Loucy (cell line): ENCODE results near the gene RTRAF.

Source experiments
- H2AFZ ChIP-seq: fragments of 200-600 bp; sonication (generic); 2 replicates; pipeline ENCODE4 v1.6.0; 2016; ENCODE audit warnings: antibody characterized with exemption, mild to moderate bottlenecking, low read length, moderate library complexity
- H3F3A ChIP-seq: fragments of 200-600 bp; 2 replicates; pipeline ENCODE4 v1.6.0; 2016; ENCODE audit warnings: antibody characterized with exemption, low read depth, mild to moderate bottlenecking
- H3K27me3 ChIP-seq: fragments of 200-600 bp; sonication (generic); 2 replicates; pipeline ENCODE4 v1.6.1; 2014; ENCODE audit warnings: low read length, mild to moderate bottlenecking; ENCODE audit not compliant: insufficient read depth, poor library complexity, severe bottlenecking
- H3K36me3 ChIP-seq: fragments of 200-600 bp; sonication (generic); 2 replicates; pipeline ENCODE4 v1.6.1; 2016; ENCODE audit warnings: low read length; ENCODE audit not compliant: insufficient read depth
- H3K4me1 ChIP-seq: fragments of 200-600 bp; sonication (generic); 2 replicates; pipeline ENCODE4 v1.5.1; 2014; ENCODE audit warnings: low read length, mild to moderate bottlenecking; ENCODE audit not compliant: insufficient read depth, poor library complexity, severe bottlenecking
- H3K4me2 ChIP-seq: fragments of 200-600 bp; sonication (generic); 2 replicates; pipeline ENCODE4 v1.6.0; 2014; ENCODE audit warnings: antibody characterized with exemption, low read length, low read depth, mild to moderate bottlenecking; ENCODE audit not compliant: poor library complexity, severe bottlenecking
- H3K4me3 ChIP-seq: fragments of 200-600 bp; sonication (generic); 2 replicates; pipeline ENCODE4 v1.5.1; 2014; ENCODE audit warnings: low read length, mild to moderate bottlenecking, mixed read lengths; ENCODE audit not compliant: poor library complexity, severe bottlenecking
- H3K79me2 ChIP-seq: fragments of 200-600 bp; sonication (generic); 2 replicates; pipeline ENCODE4 v1.6.1; 2014; ENCODE audit warnings: low read length; ENCODE audit not compliant: insufficient read depth
- H3K9ac ChIP-seq: fragments of 200-600 bp; sonication (generic); 2 replicates; pipeline ENCODE4 v1.6.0; 2014; ENCODE audit warnings: mild to moderate bottlenecking, low read depth, low read length, moderate library complexity; ENCODE audit not compliant: poor library complexity, severe bottlenecking
- H3K9me2 ChIP-seq: fragments of 200-600 bp; sonication (generic); replicated peaks from 2 replicates; pipeline ENCODE4 v1.6.1; 2016; ENCODE audit warnings: low read depth, low read length, mixed read lengths
- H3K9me3 ChIP-seq: fragments of 200-600 bp; sonication (generic); 2 replicates; pipeline ENCODE4 v1.6.1; 2014; ENCODE audit warnings: mild to moderate bottlenecking, antibody characterized with exemption, low read length, low read depth; ENCODE audit not compliant: insufficient read depth
- H4K20me1 ChIP-seq: fragments of 200-600 bp; sonication (generic); 2 replicates; pipeline ENCODE4 v1.6.0; 2014; ENCODE audit warnings: antibody characterized with exemption, low read length, mild to moderate bottlenecking; ENCODE audit not compliant: insufficient read depth, poor library complexity, severe bottlenecking
- EZH2phosphoT487 ChIP-seq: fragments of 200-600 bp; IDR thresholded peaks from 2 replicates; pipeline ENCODE4 v1.6.1; 2018; ENCODE audit warnings: antibody characterized with exemption, mild to moderate bottlenecking, moderate library complexity, borderline replicate concordance
- TF ChIP-seq, protein P1 (sequence below): fragments of 200-600 bp; sonication (generic); conservative IDR thresholded peaks from 2 replicates; pipeline ENCODE4 v1.5.1; 2014; ENCODE audit warnings: mild to moderate bottlenecking, antibody characterized with exemption, low read length

RTRAF gene

DNA sequence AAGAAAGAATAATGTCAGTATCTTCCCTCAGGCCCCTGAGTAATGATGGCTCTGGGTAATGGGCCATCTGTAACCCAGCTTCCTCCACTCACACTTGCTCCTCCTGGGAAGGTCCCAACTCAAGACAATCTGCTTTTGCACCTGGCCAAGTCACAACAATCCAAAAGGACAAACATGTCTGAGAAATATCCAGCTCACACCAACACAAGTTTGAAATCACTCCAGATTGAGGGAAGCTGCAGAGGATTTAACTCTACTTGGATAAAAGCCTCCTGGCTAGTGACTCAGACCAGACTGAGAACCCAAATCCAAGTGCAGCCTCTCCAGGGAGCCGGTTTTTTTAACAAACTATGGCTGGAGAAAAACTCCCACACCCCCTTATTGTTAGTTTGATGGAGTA lies 34.2 kb downstream of the RTRAF start:
- peaks cover 21% of the 10 kb centered on the region for H3K4me1 ChIP-seq
- TF ChIP-seq EZH2phosphoT487 = no peak
- TF ChIP-seq, protein P1, sequence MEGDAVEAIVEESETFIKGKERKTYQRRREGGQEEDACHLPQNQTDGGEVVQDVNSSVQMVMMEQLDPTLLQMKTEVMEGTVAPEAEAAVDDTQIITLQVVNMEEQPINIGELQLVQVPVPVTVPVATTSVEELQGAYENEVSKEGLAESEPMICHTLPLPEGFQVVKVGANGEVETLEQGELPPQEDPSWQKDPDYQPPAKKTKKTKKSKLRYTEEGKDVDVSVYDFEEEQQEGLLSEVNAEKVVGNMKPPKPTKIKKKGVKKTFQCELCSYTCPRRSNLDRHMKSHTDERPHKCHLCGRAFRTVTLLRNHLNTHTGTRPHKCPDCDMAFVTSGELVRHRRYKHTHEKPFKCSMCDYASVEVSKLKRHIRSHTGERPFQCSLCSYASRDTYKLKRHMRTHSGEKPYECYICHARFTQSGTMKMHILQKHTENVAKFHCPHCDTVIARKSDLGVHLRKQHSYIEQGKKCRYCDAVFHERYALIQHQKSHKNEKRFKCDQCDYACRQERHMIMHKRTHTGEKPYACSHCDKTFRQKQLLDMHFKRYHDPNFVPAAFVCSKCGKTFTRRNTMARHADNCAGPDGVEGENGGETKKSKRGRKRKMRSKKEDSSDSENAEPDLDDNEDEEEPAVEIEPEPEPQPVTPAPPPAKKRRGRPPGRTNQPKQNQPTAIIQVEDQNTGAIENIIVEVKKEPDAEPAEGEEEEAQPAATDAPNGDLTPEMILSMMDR = no peak
- no peak overlapping the region for H3K9ac ChIP-seq
- H3K4me2 ChIP-seq = no peak overlapping the region
- no peak overlapping the region for H2AFZ ChIP-seq
- no peaks in the 10 kb centered on the region for H3K27me3 ChIP-seq
- no peaks in the 10 kb centered on the region for H4K20me1 ChIP-seq
- no peaks in the 10 kb centered on the region for H3K9me2 ChIP-seq
- no peak overlapping the region for H3K4me3 ChIP-seq
- peaks cover 5% of the 10 kb centered on the region; the same call in 1 of the 2 replicates for H3K9me3 ChIP-seq
- H3K36me3 ChIP-seq = no peaks in the 10 kb centered on the region
- H3F3A ChIP-seq = no peaks in the 10 kb centered on the region
- H3K79me2 ChIP-seq = no peaks in the 10 kb centered on the region

DNA sequence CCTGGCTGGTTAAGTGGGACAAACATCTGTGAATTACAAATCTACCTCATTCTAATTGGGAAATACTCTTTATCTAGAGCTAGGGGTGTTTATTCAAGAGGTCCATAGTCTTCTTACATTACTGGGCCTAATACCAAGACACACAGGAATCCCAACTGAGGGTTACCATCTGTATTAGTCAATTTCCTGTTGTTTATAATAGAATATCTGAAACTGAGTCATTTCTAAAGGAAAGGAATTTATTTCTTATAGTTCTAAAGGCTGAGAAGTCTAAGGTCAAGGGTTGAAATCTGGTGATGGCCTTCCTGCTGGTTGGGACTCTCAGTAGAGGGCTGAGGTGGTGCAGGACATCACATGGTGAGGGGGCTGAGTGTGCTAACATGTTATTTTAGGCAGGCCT lies 36.0 kb downstream of the RTRAF start:
- peaks cover 21% of the 10 kb centered on the region for H3K4me1 ChIP-seq
- no peaks in the 10 kb centered on the region for H4K20me1 ChIP-seq
- no peaks in the 10 kb centered on the region for H3F3A ChIP-seq
- no peak overlapping the region for H3K9ac ChIP-seq
- no peak overlapping the region for H3K4me2 ChIP-seq
- H3K4me3 ChIP-seq = no peak overlapping the region
- no peaks in the 10 kb centered on the region for H3K9me2 ChIP-seq
- H3K27me3 ChIP-seq = no peaks in the 10 kb centered on the region
- no peak for TF ChIP-seq EZH2phosphoT487
- TF ChIP-seq, protein P1 = no peak
- peaks cover 5% of the 10 kb centered on the region; the same call in 1 of the 2 replicates for H3K9me3 ChIP-seq
- no peaks in the 10 kb centered on the region for H3K79me2 ChIP-seq
- H2AFZ ChIP-seq = no peak overlapping the region
- no peaks in the 10 kb centered on the region for H3K36me3 ChIP-seq

DNA sequence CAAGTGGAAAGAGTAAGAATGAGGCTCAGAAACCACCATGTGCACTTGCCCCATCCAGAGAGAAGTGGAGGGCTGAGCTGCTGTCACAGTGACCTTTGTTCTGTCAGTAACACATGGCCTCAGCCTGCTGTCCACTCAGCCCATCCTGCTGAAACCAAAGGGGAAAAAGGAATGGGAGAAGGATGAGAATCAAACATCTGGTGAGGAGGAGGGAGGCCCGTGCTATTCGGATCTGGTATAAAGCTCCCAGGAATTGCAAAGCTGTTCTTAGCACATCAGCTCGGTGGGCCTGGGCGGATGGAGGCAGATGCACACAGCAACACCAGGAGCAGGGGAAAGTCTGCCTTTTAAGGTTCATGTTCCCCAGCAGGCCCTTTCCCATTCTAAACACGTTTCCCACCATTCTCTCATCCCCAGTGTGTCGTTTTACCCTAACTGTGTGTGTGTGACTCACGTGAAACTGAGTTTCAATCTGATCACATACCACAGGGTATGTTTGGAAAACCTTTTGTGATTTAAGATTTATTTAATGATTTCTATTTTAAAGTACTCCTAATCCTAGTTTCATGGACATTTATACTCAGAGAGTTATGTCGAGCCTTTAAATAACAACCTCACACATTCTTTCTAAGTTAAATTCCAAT lies 36.8 kb downstream of the RTRAF start:
- TF ChIP-seq, protein P1 = no peak
- Histone ChIP-seq H3K4me2 (no peak overlapping the region), H3F3A (no peaks in the 10 kb centered on the region), H3K79me2 (no peaks in the 10 kb centered on the region), H4K20me1 (no peaks in the 10 kb centered on the region), H3K9me3 (peaks cover 5% of the 10 kb centered on the region; the same call in 1 of the 2 replicates), H3K4me3 (no peak overlapping the region), H3K27me3 (no peaks in the 10 kb centered on the region), H3K9me2 (no peaks in the 10 kb centered on the region), H3K36me3 (no peaks in the 10 kb centered on the region), H3K4me1 (peaks cover 19% of the 10 kb centered on the region), H3K9ac (no peak overlapping the region), H2AFZ (no peak overlapping the region)
